GM12892 (cell line): ENCODE results near the gene SYCP3.

Source experiments
- DNase-seq: peaks from one replicate; pipeline ENCODE4 v3.0.0; 2011; ENCODE audit not compliant: insufficient read length
- FAIRE-seq: peaks from 2 replicates; lab custom pipeline; 2011; peaks lifted over from hg19 to GRCh38; lab: Jason Lieb, UNC
- POLR2A ChIP-seq: IDR thresholded peaks from 2 replicates; pipeline ENCODE4 v1.6.1; 2011; ENCODE audit warnings: low read depth, low read length, control low read depth
- POLR2AphosphoS5 ChIP-seq: IDR thresholded peaks from 2 replicates; pipeline ENCODE4 v1.6.1; 2011; ENCODE audit warnings: low read depth, low read length, control low read depth
- TAF1 ChIP-seq: IDR thresholded peaks from 2 replicates; pipeline ENCODE4 v1.6.1; 2011; ENCODE audit warnings: low read depth, mild to moderate bottlenecking, control low read depth, low read length, borderline replicate concordance

SYCP3 gene

DNA sequence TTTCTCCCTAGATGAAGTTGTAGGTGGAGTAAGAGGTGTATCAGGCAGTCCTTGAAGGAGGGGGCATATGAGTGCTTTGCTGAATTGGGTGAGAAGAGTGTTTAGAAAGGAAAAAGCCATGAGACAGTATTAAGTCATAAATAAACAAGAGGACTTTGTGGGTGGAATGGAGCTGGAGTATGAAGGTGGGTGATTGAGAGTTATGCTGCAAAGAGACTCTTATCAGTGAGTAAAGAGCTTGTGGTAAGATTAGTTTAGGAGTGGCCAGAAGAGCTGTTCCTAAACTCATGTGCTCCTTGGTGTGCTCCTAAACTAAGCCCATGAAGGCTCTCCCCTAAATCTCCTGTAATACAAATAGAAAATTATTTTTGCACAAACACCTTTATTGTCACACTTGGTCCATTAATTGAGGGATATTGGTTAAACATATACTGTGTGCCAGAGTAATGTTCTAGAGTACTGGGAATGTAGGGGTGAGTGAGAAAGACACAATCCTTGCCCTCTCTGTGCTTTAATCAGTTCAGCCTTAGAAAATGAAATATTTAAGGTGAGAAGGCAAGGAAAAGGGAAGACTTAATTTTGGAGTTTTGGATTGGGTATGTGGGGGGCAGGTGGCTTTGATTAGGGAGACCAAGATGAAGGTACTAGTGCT is 32.0 kb downstream of the SYCP3 start:
- no peak for DNase-seq
- FAIRE-seq: no peak
- TF ChIP-seq TAF1: no peak
- TF ChIP-seq POLR2AphosphoS5: no peak
- TF ChIP-seq POLR2A: no peak

DNA sequence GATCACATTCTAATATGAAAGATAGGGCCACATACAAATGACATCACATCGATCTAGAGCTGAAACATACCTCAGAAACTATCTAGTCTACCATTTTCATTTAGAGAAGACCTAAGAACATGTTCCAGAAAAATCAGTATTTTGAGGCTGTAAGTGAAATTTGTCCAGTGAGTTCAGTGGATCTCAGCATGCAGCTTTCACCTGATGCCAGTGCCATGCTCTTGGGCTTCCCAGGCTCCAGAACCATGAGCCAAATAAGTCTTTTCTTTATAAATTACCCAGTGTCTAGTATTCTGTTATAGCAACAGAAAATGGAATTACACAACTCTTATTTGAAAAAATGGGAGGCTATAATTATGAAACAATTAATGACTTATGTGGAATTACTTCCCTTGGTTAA is 32.9 kb downstream of the SYCP3 start:
- TF ChIP-seq TAF1 (no peak), POLR2AphosphoS5 (no peak), POLR2A (no peak)
- no peak for FAIRE-seq

DNA sequence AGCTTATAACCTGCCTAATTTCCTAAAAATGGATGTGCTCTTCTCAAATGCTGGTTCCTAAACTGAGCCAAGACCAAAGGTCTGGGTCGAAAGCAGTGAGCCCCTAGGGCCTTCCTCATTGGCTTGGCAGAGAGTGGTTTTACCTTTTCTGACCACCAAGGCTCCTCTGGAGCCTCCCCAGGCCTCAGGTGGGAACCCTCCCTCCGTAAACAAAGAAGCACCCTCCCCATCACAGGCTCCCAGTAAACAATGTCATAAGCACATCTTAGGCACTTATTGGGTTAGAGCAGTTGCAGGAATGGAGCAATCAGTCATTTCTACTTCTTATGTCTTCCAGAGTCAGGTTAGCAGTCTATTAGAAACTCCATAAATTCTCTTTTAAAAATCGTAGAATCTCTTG is 35.8 kb downstream of the SYCP3 start:
- FAIRE-seq (no peak), DNase-seq (no peak)
- TF ChIP-seq POLR2A: no peak
- no peak for TF ChIP-seq POLR2AphosphoS5
- no peak for TF ChIP-seq TAF1

More for the DNA sequence above, 32.9 kb downstream of the SYCP3 start:
- no peak for DNase-seq

DNA sequence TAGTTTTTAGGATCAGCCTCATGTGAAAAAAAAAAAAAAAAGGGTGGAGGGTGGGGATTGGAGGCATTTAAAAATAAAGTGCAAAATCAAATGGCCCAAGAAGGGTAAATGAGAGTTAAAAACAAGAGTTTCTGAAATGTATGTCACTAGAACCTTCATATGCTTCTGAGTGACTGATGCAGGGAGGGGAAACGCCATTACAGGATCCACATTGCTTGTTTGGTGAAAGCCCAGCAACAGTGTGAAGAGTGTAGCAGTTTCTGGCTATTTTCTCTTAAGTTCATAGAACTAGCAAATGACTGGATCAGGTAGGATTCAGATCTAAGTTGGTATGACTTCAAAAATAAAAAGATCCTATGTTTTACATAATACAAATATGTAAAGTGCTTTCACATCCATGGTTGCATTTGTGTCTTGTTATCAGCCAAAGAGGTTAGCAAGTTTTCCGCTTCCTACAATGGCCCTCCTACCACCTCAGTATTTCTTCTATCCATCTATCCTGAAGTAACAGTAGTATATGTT is 38.9 kb downstream of the SYCP3 start:
- no peak for FAIRE-seq
- no peak for TF ChIP-seq POLR2AphosphoS5
- DNase-seq: no peak

DNA sequence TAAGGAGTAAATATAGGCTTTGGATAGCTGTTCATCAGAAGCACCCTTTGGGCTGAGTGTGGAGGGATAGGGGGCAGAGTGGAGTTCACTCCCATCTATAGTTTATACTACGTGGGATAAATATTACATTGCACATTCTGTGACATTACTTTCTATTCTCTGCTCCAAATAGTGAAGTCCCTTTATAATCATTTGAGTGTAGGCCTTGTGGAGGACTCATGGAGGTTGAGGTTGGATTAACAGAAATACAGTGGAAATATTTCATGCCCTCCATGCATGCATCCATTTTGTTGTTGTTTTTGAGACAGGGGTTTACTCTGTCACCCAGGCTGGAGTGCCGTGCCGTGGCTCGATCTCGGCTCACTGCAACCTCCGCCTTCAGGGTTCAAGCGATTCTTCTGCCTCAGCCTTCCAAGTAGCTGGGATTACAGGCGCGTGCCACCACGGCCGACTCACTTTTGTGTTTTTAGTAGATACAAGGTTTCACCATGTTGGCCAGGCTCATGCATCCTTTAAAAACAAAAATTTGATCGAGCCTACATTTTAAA is 40.4 kb downstream of the SYCP3 start:
- DNase-seq (no peak), FAIRE-seq (no peak)
- no peak for TF ChIP-seq POLR2AphosphoS5
- no peak for TF ChIP-seq TAF1

DNA sequence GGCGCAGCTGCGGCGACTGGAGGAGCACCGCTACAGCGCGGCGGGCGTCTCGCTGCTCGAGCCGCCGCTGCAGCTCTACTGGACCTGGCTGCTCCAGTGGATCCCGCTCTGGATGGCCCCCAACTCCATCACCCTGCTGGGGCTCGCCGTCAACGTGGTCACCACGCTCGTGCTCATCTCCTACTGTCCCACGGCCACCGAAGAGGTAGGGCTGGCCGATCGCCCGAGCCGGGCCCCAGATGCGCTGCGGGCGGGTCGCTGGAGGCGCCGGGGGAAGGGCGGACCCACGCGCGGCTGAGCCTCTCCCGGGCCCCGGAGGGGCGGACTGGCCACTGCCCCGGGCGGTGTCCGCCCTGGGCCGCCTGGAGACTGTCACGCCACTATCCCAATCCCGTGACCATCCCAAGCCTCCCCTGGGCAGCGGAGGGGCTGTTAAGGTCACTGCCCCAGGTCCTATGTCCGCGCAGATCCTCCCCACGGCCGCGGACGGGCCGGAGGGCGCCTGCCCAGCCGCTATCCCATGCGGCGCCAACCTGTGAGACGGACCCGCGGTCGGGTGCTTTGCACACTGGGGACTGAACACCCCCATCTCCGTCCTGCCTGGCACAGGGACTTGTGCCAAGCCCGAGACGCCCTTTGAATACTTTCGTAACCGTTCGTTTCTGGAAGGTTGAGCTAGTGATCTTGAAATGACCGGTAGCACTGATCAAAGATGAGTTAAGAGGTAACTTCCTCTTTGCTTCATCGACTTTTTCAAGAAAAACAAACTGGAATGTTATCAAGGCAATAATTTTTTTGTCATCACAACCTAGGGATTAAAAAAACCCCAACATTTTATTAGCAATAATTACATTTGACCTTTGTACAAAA is 41.1 kb downstream of the SYCP3 start:
- no peak for TF ChIP-seq POLR2A
- TF ChIP-seq TAF1: no peak
- TF ChIP-seq POLR2AphosphoS5: no peak
- DNase-seq: peak; percentile 52
- FAIRE-seq: no peak

DNA sequence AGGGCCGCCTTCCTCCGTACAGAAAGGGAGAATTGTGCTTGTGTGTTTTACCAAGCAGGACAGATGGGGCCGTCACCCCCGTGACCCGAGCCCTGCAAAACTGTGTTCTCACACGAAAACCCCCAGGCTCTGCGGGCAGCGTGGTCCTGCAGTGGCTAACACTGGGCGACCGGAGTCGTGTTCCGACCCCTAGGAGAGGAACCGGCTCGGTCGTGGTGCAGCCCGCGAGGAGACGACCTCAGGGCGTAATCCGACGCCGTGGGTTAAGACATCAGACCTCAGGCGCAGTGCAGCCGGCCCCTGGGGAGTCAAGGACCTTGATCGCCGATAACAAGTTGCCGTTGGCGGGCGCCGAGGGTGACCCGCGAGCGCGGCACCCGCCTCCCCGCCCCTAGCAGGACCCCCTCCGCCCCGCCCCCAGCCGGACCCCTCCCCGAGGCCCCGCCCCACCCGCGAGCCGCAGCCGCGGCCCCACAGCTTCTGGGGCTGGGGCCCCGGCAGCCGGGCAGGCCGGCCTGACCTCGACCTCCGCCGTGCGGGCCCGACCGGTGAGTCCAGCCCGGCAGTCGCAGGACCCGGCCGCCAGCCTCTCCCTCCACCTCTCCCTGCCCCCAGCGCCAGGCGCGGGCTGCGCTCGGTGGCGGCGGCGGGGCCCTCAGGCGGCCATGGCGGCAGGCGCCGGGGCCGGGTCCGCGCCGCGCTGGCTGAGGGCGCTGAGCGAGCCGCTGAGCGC is 41.9 kb downstream of the SYCP3 start, which contains the start of gene CHPT1:
Gene CHPT1 (plus strand): TSS at position 444 of the 733 bp plus-strand sequence. CDS start 222 bp downstream, at position 666.
- TF ChIP-seq POLR2A (no peak; the same call in 1 of the 2 replicates), TAF1 (no peak), POLR2AphosphoS5 (no peak)
- FAIRE-seq: no peak
- DNase-seq: peak; percentile 62

DNA sequence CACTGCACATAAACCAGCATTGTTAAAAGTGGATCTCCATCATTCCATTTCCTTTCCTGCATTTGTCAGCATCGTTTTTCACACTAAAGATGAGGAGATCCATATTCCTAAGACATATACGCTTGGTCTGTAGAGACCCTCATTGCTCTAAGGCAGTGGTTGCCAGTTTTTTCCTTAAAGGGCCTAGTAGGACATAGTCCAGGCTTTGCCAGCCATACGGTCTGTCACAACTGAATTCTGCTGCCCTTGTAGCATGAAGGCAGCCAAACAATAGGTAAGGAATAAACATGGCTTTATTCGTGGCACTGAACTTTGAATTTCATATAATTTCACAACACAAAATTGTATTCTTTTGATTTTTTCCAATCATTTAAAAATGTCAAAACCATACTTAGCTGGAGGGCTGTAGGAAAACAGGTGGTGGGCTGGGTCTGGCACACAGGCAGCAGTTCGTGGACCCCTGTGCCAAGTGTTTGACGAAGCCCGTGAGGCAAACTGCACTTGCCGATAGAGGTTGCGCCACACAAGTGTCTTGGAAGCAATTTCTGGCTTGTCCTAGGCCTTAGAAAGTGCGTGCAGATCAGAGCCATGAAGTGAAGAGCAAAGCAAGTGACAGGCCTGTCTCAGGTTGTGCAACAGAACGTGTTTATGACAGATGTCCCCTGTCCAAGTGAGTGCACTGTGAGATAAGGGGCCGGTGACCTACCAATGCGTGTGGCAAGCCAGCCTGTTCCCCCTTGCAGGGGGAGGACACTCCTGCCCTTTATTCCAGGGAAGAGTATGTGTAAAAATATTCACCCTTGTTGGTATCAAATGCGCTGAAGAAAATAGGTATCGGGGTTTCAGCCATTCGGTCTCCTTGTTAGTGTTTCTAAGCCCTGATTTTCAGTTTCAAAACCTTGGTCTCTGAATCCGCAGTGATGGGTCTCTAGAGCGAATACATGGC is 42.7 kb downstream of the SYCP3 start:
- TF ChIP-seq POLR2A (no peak), TAF1 (no peak), POLR2AphosphoS5 (no peak)
- FAIRE-seq: peak; percentile 85
- peak; percentile 11 for DNase-seq

DNA sequence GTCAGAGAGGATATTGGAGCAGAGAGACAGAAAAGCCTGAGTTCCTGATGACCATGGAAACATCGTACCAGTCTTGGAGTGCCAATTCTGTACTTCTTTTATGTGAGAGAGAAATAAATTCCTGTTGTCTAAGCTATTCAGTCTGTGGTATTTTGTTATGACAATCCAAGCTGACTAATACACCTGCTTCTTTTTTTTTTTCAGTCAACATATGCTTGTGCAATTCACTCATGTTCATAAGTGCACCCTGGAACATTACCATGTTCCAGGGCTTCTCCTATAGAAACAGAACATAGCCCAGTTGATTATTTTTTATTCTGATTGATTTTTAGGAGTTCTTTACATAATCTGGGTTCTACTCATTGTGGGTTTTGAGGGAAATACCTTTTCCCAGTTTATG is 43.6 kb downstream of the SYCP3 start:
- no peak for TF ChIP-seq POLR2AphosphoS5
- TF ChIP-seq TAF1: no peak
- TF ChIP-seq POLR2A: no peak
- no peak for FAIRE-seq
- DNase-seq: no peak

DNA sequence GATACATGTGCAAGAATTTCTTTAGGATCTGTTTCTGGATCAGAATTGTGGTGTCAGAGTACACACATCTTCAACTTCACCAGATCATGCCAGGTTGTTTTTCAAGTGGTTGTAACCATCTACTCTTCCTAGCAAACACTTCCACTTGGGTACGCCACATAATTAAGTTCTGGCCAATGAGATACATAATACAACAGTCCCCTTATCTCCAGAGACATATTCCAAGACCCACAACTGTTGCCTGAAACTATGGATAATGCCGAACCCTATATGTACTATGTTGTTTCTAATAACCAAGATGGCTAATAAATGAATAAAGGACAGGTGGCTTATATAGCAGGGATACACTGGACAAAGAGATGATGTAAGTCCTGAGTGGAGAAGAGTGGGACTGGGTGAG is 44.3 kb downstream of the SYCP3 start:
- TF ChIP-seq TAF1: no peak
- no peak for TF ChIP-seq POLR2A
- no peak for TF ChIP-seq POLR2AphosphoS5
- FAIRE-seq (no peak), DNase-seq (no peak)

DNA sequence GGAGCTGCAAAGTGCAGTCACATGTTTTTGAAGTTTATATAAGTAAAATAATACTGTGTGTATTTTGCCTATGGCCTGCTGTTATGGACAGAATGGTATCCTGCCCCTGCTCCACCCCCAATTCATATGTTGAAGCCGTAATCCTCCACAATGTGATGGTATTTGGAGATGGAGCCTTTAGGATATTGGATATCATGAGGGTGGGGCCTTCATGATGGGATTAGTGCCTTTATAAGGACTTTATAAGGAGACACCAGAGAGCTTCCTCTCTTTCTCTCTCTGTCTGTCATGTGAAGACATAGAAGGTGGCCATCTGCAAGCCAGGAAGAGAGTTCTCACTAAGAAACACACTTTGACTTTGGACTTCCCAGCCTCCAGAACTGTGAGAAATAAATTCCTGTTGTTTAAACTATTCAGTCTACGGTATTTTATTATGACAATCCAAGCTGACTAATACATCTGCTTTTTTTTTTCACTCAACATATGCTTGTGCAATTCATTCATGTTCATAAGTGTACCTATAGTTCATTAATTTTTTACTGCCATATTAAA is 44.9 kb downstream of the SYCP3 start:
- no peak for DNase-seq
- TF ChIP-seq POLR2AphosphoS5 (no peak), POLR2A (no peak), TAF1 (no peak)
- FAIRE-seq: no peak
